Purkinje cell (primary cell): ENCODE measurements around the gene CAVIN3. TPM values are rescaled to one million over a fixed set of nuclear protein-coding genes. Genes with fewer than 3 reads are reported as not detected.

ENCODE experiments used
- polyA plus RNA-seq: library from polyadenylated mRNA; unstranded; fragments of >200 nt; fragmentation: Nextera tagmentation; gene quantifications from 2 replicates; pipeline ENCODE4 v1.2.1, GENCODE V29; 2014

The CAVIN3 gene, protein sequence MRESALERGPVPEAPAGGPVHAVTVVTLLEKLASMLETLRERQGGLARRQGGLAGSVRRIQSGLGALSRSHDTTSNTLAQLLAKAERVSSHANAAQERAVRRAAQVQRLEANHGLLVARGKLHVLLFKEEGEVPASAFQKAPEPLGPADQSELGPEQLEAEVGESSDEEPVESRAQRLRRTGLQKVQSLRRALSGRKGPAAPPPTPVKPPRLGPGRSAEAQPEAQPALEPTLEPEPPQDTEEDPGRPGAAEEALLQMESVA
- polyA plus RNA-seq = 0.79 and 3.7 TPM in 2 replicates

DNA sequence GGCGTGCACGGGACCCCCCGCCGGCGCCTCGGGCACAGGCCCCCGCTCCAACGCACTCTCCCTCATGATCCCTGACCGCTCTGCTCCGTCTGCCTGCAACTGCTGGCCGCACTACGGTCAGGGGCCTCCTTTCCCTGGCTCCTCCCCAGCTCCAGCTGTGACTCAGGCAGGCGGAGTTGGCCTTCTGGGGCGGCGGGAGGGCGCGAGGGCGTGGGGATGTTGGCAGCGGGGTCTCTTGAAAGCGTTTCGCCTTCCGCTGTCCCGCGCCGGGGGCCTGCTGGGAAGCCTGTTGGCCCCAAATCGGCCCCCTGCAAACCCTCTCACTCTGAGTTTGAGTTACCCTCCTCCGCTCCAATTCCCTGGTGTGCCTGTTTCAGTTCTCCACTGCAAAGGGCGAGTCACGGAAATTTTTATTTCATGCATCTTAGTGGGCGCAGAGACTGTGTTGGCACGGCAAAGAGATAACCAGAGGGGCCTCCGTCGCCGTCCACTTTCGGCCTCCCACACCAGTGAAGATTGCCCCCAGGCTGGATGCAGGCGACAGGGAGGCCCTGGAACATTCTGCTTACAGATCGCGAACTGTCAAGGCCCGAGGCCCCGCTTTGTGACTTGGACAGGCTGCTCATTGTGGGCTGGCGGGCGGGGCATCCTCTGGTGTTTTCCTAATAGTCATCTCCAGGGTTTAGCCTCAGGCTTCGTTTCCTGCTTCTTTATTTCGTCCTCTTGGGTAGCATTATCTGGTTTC, at the start of gene CAVIN3:
Gene CAVIN3 (minus strand): TSS at position 91 of the 745 bp plus-strand sequence. CDS start 25 bp downstream, at position 66.

Other genes starting within 250 kb of the CAVIN3 start
- gene OR56B4, start 212.8 kb downstream of the CAVIN3 start, polyA plus RNA-seq = not detected in 2 replicates
- not detected in 2 replicates for gene OR52B2, start 150.2 kb downstream of the CAVIN3 start, polyA plus RNA-seq
- not detected in 2 replicates for gene OR52W1, start 121.3 kb downstream of the CAVIN3 start, polyA plus RNA-seq
- not detected in 2 replicates for gene C11orf42, start 114.9 kb downstream of the CAVIN3 start, polyA plus RNA-seq
- gene FHIP1B, start 85.9 kb downstream of the CAVIN3 start, polyA plus RNA-seq = 3.9 and 9.0 TPM in 2 replicates
- not detected in 2 replicates for gene CNGA4, start 81.4 kb downstream of the CAVIN3 start, polyA plus RNA-seq
- gene CCKBR, start 60.7 kb downstream of the CAVIN3 start, polyA plus RNA-seq = 5.3 TPM in 1 of 2 replicates, not detected in the other
- gene SMPD1, start 70.0 kb upstream of the CAVIN3 start, polyA plus RNA-seq = 49.1 and 56.6 TPM in 2 replicates
- 52.5 and 67.7 TPM in 2 replicates for gene APBB1, start 98.6 kb upstream of the CAVIN3 start, polyA plus RNA-seq
- not detected in 2 replicates for gene HPX, start 120.5 kb upstream of the CAVIN3 start, polyA plus RNA-seq
- 5.8 and 8.1 TPM in 2 replicates for gene TRIM3, start 153.4 kb upstream of the CAVIN3 start, polyA plus RNA-seq
- gene ARFIP2, start 160.8 kb upstream of the CAVIN3 start, polyA plus RNA-seq = 9.2 and 18.9 TPM in 2 replicates
- 33.8 and 37.8 TPM in 2 replicates for gene TIMM10B, start 161.0 kb upstream of the CAVIN3 start, polyA plus RNA-seq
- 0.52 TPM in 1 of 2 replicates, not detected in the other for gene DNHD1, start 176.8 kb upstream of the CAVIN3 start, polyA plus RNA-seq